Measurements from ENCODE around the gene CANT1.

The CANT1 gene

GRCh38 chr17:79046197-79046915 is 36.8 kb upstream of the CANT1 start:
- no peak for TF ChIP-seq CTCF (IDR thresholded peaks at IDR 0.05)
- Histone ChIP-seq H3K79me2 (no peaks in the 10 kb centered on the region), H3K36me3 (ENCODE audit: control insufficient read depth, insufficient read depth, low read length) (no peaks in the 10 kb centered on the region), H3K4me3 (ENCODE audit: low read depth, low read length) (no peak overlapping the region), H2AFZ (no peak overlapping the region), H3K27me3 (ENCODE audit: control insufficient read depth, insufficient read depth, low read length) (no peaks in the 10 kb centered on the region), H3K9me3 (ENCODE audit: control insufficient read depth, low read length) (no peaks in the 10 kb centered on the region), H3K4me1 (no peaks in the 10 kb centered on the region), H3K9ac (no peak overlapping the region), H3K4me2 (ENCODE audit: low read length) (no peak overlapping the region), H3K27ac (no peak overlapping the region)

- Histone ChIP-seq H3K79me2 (no peaks in the 10 kb centered on the region), H3K27ac (no peak overlapping the region), H3K36me3 (ENCODE audit: control insufficient read depth, insufficient read depth, low read length) (no peaks in the 10 kb centered on the region), H2AFZ (no peak overlapping the region), H3K27me3 (ENCODE audit: control insufficient read depth, insufficient read depth, low read length) (no peaks in the 10 kb centered on the region), H3K4me3 (ENCODE audit: low read depth, low read length) (no peak overlapping the region), H3K4me2 (ENCODE audit: low read length) (no peak overlapping the region), H3K9me3 (ENCODE audit: control insufficient read depth, low read length) (no peaks in the 10 kb centered on the region), H3K9ac (no peak overlapping the region), H3K4me1 (no peaks in the 10 kb centered on the region)
- peak; percentile 98 for TF ChIP-seq CTCF (IDR thresholded peaks at IDR 0.05)
Observed at GRCh38 chr17:79045842-79046196, 36.3 kb upstream of the CANT1 start.

GRCh38 chr17:79045001-79045729 is 35.6 kb upstream of the CANT1 start:
- Histone ChIP-seq H3K4me3 (ENCODE audit: low read depth, low read length) (no peak overlapping the region), H3K9ac (no peak overlapping the region), H3K79me2 (no peaks in the 10 kb centered on the region), H3K27ac (no peak overlapping the region), H3K4me1 (no peaks in the 10 kb centered on the region), H3K9me3 (ENCODE audit: control insufficient read depth, low read length) (no peaks in the 10 kb centered on the region), H3K36me3 (ENCODE audit: control insufficient read depth, insufficient read depth, low read length) (no peaks in the 10 kb centered on the region), H2AFZ (no peak overlapping the region), H3K4me2 (ENCODE audit: low read length) (no peak overlapping the region), H3K27me3 (ENCODE audit: control insufficient read depth, insufficient read depth, low read length) (no peaks in the 10 kb centered on the region)
- TF ChIP-seq CTCF (IDR thresholded peaks at IDR 0.05), result no peak

GRCh38 chr17:79044462-79044861 is 34.9 kb upstream of the CANT1 start:
- Histone ChIP-seq H3K4me2 (ENCODE audit: low read length) (no peak overlapping the region), H3K9me3 (ENCODE audit: control insufficient read depth, low read length) (no peaks in the 10 kb centered on the region), H3K4me1 (no peaks in the 10 kb centered on the region), H3K27ac (no peak overlapping the region), H3K27me3 (ENCODE audit: control insufficient read depth, insufficient read depth, low read length) (no peaks in the 10 kb centered on the region), H3K9ac (no peak overlapping the region), H3K79me2 (no peaks in the 10 kb centered on the region), H3K36me3 (ENCODE audit: control insufficient read depth, insufficient read depth, low read length) (no peaks in the 10 kb centered on the region), H2AFZ (no peak overlapping the region), H3K4me3 (ENCODE audit: low read depth, low read length) (no peak overlapping the region)
- TF ChIP-seq CTCF (IDR thresholded peaks at IDR 0.05), result no peak

Data from parathyroid adenoma (tissue), 2 donors.